ENCODE measurements around the gene SERPINH1. TPM values are rescaled to one million over a fixed set of nuclear protein-coding genes. Genes with fewer than 3 reads are reported as not detected.

SERPINH1 gene
- total and polyA plus RNA-seq, 2 donors (not counting 3 experiments of a cell fraction or from before 2014, with no cell fraction given), result 409 to 816 TPM

GRCh38 chr11:75576499-75576918 is 14.5 kb downstream of the SERPINH1 start:
- BruUV-seq (replicated peaks), result no TSS peak
- DNase-seq (ENCODE audit: low read depth, low spot score), result peak; percentile 34
- H2AFZ ChIP-seq (ENCODE audit: low read depth, low read length), result no peak overlapping the region
- no peaks in the 10 kb centered on the region for H4K20me1 ChIP-seq (replicated peaks; ENCODE audit: control insufficient read depth, extremely low read depth, insufficient read depth, low read length)
- dilution Hi-C loops (cut with MboI; ENCODE audit: extremely low pct_ligation_motif_present, low sequenced_read_pairs) (no loop called here), intact Hi-C loops (cut with micrococcal nuclease) (no loop called here)
- no peak overlapping the region for H3K4me2 ChIP-seq (ENCODE audit: insufficient read depth, low read length)
- FAIRE-seq, result peak; percentile 57
- no peaks in the 10 kb centered on the region for H3K9me1 ChIP-seq (replicated peaks; ENCODE audit: control insufficient read depth, extremely low read depth, insufficient read depth, low read length)
- peaks cover 2 to 27% of the 10 kb centered on the region in 2 experiments for H3K36me3 ChIP-seq (ENCODE audit: control insufficient read depth in 2 of 2, extremely low read depth in 1 of 2, insufficient read depth in 2 of 2, low read length in 2 of 2)
- no peaks in the 10 kb centered on the region for H3K79me2 ChIP-seq (ENCODE audit: control insufficient read depth, insufficient read depth, low read length)
- H3K4me3 ChIP-seq (replicated peaks in 1 of 3; ENCODE audit: insufficient read depth in 1 of 3, low read depth in 1 of 3, low read length in 3 of 3), result no peak overlapping the region
- H3K27ac ChIP-seq (ENCODE audit: insufficient read depth, low read depth, low read length), result no peak overlapping the region
- ChIA-PET POLR2A (interaction anchor here (1.0 to 3.0 kb wide), 3 partner anchors 11 to 23 kb away, joined by 3 to 9 read pairs (median 6); no protein-coding TSS in a partner anchor), CTCF (interaction anchor here (0.6 to 9.1 kb wide), 11 partner anchors 9 to 169 kb away, joined by 3 to 107 read pairs (median 5); partner anchors contain the start of gene SERPINH1)
- no peaks in the 10 kb centered on the region for H3K9me3 ChIP-seq (replicated peaks; ENCODE audit: control insufficient read depth, insufficient read depth, low read length)
- TF ChIP-seq JUN (IDR thresholded peaks at IDR 0.05; ENCODE audit: borderline replicate concordance, insufficient read depth, insufficient read length, low read depth), result no peak
- TF ChIP-seq MYC (IDR thresholded peaks at IDR 0.05; ENCODE audit: low read depth, low read length), result no peak
- no peak for TF ChIP-seq EZH2 (IDR thresholded peaks at IDR 0.05; ENCODE audit: borderline replicate concordance, low read depth, low read length, severe bottlenecking)
- TF ChIP-seq GATA2 (IDR thresholded peaks at IDR 0.05; ENCODE audit: insufficient read depth, insufficient read length, low read depth, low read length), result no peak
- TF ChIP-seq, protein P1, sequence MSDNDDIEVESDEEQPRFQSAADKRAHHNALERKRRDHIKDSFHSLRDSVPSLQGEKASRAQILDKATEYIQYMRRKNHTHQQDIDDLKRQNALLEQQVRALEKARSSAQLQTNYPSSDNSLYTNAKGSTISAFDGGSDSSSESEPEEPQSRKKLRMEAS (IDR thresholded peaks at IDR 0.05; ENCODE audit: insufficient read depth, insufficient read length), result peak; percentile 57
- no peaks in the 10 kb centered on the region for H3K27me3 ChIP-seq (ENCODE audit: control insufficient read depth in 2 of 2, insufficient read depth in 2 of 2, low read length in 2 of 2)
- H3K4me1 ChIP-seq (ENCODE audit: control insufficient read depth, extremely low read depth, insufficient read depth, low read length), result no peaks in the 10 kb centered on the region
- no peak overlapping the region for H3K9ac ChIP-seq (replicated peaks; ENCODE audit: extremely low read depth, insufficient read depth, low read length)

GRCh38 chr11:75577207-75577606 is 15.2 kb downstream of the SERPINH1 start:
- intact Hi-C loops (cut with micrococcal nuclease) (loop anchor here (1.0 kb wide), 1 partner anchor 30 kb away; no protein-coding TSS in a partner anchor), dilution Hi-C loops (cut with MboI; ENCODE audit: extremely low pct_ligation_motif_present, low sequenced_read_pairs) (no loop called here)
- Histone ChIP-seq H3K4me2 (ENCODE audit: insufficient read depth, low read length) (no peak overlapping the region), H3K4me3 (replicated peaks in 1 of 3; ENCODE audit: insufficient read depth in 1 of 3, low read depth in 1 of 3, low read length in 3 of 3) (no peak overlapping the region), H3K79me2 (ENCODE audit: control insufficient read depth, insufficient read depth, low read length) (no peaks in the 10 kb centered on the region), H3K4me1 (ENCODE audit: control insufficient read depth, extremely low read depth, insufficient read depth, low read length) (peaks cover 5% of the 10 kb centered on the region), H4K20me1 (replicated peaks; ENCODE audit: control insufficient read depth, extremely low read depth, insufficient read depth, low read length) (no peaks in the 10 kb centered on the region), H3K9ac (replicated peaks; ENCODE audit: extremely low read depth, insufficient read depth, low read length) (no peak overlapping the region), H2AFZ (ENCODE audit: low read depth, low read length) (no peak overlapping the region), H3K9me3 (replicated peaks; ENCODE audit: control insufficient read depth, insufficient read depth, low read length) (no peaks in the 10 kb centered on the region), H3K36me3 (ENCODE audit: control insufficient read depth in 2 of 2, extremely low read depth in 1 of 2, insufficient read depth in 2 of 2, low read length in 2 of 2) (peaks cover 2 to 20% of the 10 kb centered on the region in 2 experiments), H3K27me3 (ENCODE audit: control insufficient read depth in 2 of 2, insufficient read depth in 2 of 2, low read length in 2 of 2) (no peaks in the 10 kb centered on the region), H3K27ac (ENCODE audit: insufficient read depth, low read depth, low read length) (no peak overlapping the region), H3K9me1 (replicated peaks; ENCODE audit: control insufficient read depth, extremely low read depth, insufficient read depth, low read length) (no peaks in the 10 kb centered on the region)
- DNase-seq (ENCODE audit: low read depth, low spot score) (no peak), FAIRE-seq (peak; percentile 44)
- ChIA-PET CTCF (interaction anchor here (0.9 to 9.1 kb wide), 11 partner anchors 9 to 132 kb away, joined by 3 to 107 read pairs (median 5); partner anchors contain the start of gene SERPINH1), POLR2A (interaction anchor here (0.7 to 3.0 kb wide), 3 partner anchors 12 to 18 kb away, joined by 3 to 9 read pairs (median 4); no protein-coding TSS in a partner anchor)
- no TSS peak for BruUV-seq (replicated peaks)
- TF ChIP-seq JUN (IDR thresholded peaks at IDR 0.05; ENCODE audit: borderline replicate concordance, insufficient read depth, insufficient read length, low read depth) (no peak), FOS (IDR thresholded peaks at IDR 0.05; ENCODE audit: borderline replicate concordance, insufficient read depth, low read length) (no peak), POLR2A (IDR thresholded peaks at IDR 0.05; ENCODE audit: low read depth, low read length) (no peak), MYC (IDR thresholded peaks at IDR 0.05; ENCODE audit: low read depth, low read length) (no peak), GATA2 (IDR thresholded peaks at IDR 0.05; ENCODE audit: insufficient read depth, insufficient read length, low read depth, low read length) (no peak), EZH2 (IDR thresholded peaks at IDR 0.05; ENCODE audit: borderline replicate concordance, low read depth, low read length, severe bottlenecking) (no peak)
- TF ChIP-seq, protein P1 (IDR thresholded peaks at IDR 0.05; ENCODE audit: insufficient read depth, insufficient read length), result no peak
- TF ChIP-seq, protein P2, sequence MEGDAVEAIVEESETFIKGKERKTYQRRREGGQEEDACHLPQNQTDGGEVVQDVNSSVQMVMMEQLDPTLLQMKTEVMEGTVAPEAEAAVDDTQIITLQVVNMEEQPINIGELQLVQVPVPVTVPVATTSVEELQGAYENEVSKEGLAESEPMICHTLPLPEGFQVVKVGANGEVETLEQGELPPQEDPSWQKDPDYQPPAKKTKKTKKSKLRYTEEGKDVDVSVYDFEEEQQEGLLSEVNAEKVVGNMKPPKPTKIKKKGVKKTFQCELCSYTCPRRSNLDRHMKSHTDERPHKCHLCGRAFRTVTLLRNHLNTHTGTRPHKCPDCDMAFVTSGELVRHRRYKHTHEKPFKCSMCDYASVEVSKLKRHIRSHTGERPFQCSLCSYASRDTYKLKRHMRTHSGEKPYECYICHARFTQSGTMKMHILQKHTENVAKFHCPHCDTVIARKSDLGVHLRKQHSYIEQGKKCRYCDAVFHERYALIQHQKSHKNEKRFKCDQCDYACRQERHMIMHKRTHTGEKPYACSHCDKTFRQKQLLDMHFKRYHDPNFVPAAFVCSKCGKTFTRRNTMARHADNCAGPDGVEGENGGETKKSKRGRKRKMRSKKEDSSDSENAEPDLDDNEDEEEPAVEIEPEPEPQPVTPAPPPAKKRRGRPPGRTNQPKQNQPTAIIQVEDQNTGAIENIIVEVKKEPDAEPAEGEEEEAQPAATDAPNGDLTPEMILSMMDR (IDR thresholded peaks at IDR 0.05; ENCODE audit: extremely low read depth in 1 of 2, insufficient read depth in 1 of 2, low read depth in 1 of 2, low read length in 2 of 2), result peak; percentile 41 to 62
